ENCODE results near the gene FCF1.
"Not testable (repeated sequence)": the region's sequence is repeated elsewhere in the genome, so short reads cannot be mapped to it uniquely, and the experiment has no call there.

Gene FCF1

GRCh38 chr14:74703043-74703442, 9.9 kb upstream of the FCF1 start:
- DNase-seq: no peak

GRCh38 chr14:74704656-74705055, 8.3 kb upstream of the FCF1 start:
- DNase-seq: no peak

DNA sequence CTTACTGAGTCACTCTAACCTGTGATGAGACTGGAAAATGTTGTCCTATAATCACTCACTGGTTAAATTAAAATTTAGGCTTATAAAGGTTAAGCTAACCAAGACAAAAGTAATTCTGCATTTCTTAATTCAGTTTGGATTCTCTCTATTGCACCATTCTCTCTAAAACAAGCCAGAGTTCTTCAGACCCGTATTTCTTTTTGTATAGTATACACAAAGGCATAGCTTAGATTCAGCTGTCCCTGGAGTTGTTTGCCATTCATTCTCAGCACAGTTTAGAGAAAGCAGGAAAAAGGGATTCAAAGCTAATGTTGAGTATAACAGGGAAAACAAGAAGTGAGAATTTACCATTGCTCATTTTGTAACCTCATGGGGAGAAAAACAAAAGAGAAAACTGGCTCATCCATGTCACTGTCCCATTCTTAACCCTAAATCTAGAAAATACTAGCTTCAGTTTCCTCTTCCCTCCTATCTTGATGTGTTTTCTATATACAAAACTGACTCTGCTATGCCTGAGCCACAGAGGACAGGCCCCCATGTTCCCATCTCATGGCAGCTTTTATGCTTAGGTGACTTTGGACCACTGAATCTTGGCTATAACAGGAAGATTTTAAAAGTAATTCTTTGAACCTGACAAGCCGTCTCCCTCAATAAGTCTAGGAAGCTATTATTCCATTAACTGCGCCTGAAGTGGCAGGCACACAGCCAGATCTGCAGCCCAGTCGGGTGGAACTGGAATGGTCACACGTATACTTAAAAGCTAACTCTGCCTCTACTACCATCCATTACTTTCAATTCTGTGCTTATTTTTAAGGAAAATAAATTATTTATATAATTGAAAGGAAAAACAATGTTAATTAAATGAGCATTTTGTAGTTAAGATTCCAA, 7.1 kb upstream of the FCF1 start:
- DNase-seq: no peak

GRCh38 chr14:74710480-74710879, 2.5 kb upstream of the FCF1 start:
- DNase-seq: no peak

- no peak for DNase-seq
These were observed 1.3 kb upstream of the FCF1 start for GRCh38 chr14:74711651-74712050.

GRCh38 chr14:74713395-74713735, 421 bp downstream of the FCF1 start:
- no peak for DNase-seq

DNA sequence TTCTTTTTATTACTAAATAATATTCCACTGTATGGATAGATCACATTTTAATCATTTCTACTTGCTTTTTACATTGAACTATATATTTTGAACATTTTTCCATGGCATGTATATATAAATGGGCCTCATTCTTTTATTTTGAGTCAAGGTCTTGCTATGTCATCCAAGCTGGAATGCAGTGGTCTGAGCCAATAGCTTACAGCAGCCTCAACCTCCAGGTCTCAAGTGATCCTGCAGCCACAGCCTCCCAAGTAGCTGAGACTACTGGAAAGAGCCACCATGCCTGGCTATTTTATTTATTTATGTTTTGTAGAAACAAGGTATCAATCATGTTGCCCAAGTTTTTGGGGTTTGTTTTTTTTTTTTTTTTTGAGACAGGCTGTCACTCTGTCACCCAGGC, 7.6 kb downstream of the FCF1 start:
- no peak for DNase-seq

GRCh38 chr14:74723134-74723533, 10.2 kb downstream of the FCF1 start:
- no peak for DNase-seq

DNA sequence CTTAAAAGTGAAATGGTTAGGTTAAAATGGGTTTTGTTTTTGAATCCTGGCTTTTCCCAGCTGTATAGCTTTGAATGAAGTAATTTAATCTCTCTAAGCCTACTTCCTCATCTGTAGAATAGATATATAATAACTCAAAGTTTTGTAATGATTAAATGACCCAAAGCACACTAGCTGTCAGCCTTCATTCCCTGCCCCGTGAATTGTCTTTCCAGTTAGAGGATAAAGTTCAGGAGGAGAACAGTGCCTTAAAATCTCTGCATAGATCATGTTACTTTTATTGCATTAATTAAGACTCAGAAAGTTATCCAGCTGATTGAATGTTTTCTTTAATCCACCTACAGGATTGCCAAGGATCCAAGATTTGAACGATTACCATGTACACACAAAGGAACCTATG, 19.4 kb downstream of the FCF1 start:
- DNase-seq: no peak

GRCh38 chr14:74733221-74733620, 20.3 kb downstream of the FCF1 start:
- DNase-seq: no peak

DNA sequence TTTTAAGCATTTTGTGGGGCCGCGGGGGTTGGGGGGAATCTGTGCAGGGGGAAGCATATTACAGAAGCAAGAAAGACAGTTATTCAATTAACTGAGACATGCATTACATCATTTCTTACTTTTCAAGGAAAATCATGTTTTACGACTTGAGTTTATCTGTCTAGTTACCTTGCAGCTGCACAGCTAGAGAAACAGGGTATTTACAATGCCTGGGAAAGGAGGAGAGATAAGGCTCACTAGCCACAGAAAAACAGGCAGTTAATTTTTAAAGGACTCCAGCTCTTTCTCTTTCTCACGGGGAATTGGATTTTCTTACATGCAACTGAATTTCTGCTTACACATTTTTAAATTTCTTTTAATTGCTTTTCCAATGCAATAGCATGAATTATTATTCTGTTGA, 22.2 kb downstream of the FCF1 start:
- no peak for DNase-seq

DNA sequence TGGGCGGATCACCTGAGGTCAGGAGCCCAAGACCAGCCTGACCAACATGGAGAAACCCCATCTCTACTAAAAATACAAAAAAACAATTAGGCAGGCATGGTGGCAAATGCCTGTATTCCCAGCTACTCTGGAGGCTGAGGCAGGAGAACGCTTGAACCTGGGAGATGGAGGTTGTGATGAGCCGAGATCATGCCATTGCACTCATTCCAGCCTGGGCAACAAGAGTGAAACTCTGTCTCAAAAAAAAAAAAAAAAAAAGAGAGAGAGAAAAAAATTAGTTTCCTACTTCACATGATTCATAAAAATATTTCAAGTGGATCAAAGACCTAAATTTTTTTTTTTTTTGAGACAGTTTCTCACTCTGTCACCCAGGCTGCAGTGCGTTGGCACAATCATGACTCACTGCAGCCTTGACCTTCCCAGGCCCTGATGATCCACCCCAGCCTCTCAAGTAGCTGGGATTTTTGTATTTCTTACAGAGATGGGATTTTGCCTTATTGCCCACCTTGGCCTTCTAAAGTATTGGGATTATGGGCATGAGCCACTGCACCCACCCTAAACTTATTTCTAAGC, 24.9 kb downstream of the FCF1 start:
- DNase-seq: no peak

GRCh38 chr14:74739293-74740030, 26.5 kb downstream of the FCF1 start:
- DNase-seq: no peak

- DNase-seq: no peak
These were observed 34.3 kb downstream of the FCF1 start for GRCh38 chr14:74747237-74747636.

- DNase-seq: no peak
These were observed 41.2 kb downstream of the FCF1 start for GRCh38 chr14:74754157-74754556.

GRCh38 chr14:74754899-74755298, 42.0 kb downstream of the FCF1 start:
- DNase-seq: no peak

GRCh38 chr14:74756326-74756725, 43.4 kb downstream of the FCF1 start:
- DNase-seq: no peak

GRCh38 chr14:74758505-74758904, 45.6 kb downstream of the FCF1 start:
- DNase-seq: not testable (repeated sequence)

- DNase-seq: peak; percentile 93
These were observed 50.2 kb downstream of the FCF1 start, which contains the start of gene YLPM1 for GRCh38 chr14:74762917-74763802. TSS of gene YLPM1 (plus strand) at chr14:74763316. CDS start at chr14:74763490, 174 bp downstream.

- DNase-seq: no peak
These were observed 51.0 kb downstream of the FCF1 start for GRCh38 chr14:74763803-74764531.

DNA sequence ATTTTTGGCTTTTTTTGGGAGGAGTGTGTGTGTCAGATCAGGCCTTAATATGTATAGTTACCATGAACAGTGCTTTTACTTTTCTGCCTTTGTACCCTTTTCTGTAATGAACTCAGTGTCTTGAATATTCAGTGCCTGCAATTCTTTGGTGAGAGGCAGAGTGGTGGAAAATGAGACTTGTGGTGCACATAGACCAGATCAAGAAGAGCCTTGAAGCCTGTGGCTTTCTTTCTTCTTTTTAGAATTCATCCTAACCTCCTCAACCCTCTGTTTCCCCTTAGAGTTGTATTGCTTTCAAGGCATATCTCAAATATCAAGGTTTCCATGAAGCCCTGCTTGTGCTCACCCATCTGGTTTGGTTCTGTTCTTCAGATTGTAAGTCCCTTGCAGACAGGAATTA, 52.8 kb downstream of the FCF1 start:
- DNase-seq: no peak

- no peak for DNase-seq
These were observed 58.5 kb downstream of the FCF1 start for GRCh38 chr14:74771399-74771798.
